SK-N-SH treated with all-trans-retinoic acid at 6 μM for 48 hours (cell line): ENCODE measurements around the gene STX5.
"Not testable (repeated sequence)": the region's sequence is repeated elsewhere in the genome, so short reads cannot be mapped to it uniquely, and the experiment has no call there.

Experiments used
- ATAC-seq: fragments of 200-7000 bp; cut with Tn5 transposase; 3 replicates; pipeline ENCODE4 v1.9.1; 2020; ENCODE audit warnings: mild to moderate bottlenecking, moderate library complexity
- ARNTL ChIP-seq: fragments of 450-650 bp; formaldehyde crosslinking; IDR thresholded peaks from 2 replicates; pipeline ENCODE4 v1.5.0; 2020; ENCODE audit warnings: low read depth, mild to moderate bottlenecking, moderate library complexity, borderline replicate concordance
- BACH2 ChIP-seq: fragments of 250-450 bp; sonication (Bioruptor Pico); IDR thresholded peaks from 2 replicates; pipeline ENCODE4 v1.9.0; 2021; ENCODE audit warnings: mild to moderate bottlenecking, borderline replicate concordance
- CSDC2 ChIP-seq: fragments of 250-450 bp; sonication (Bioruptor Pico); IDR thresholded peaks from 2 replicates; pipeline ENCODE4 v1.5.0; 2020; ENCODE audit warnings: mild to moderate bottlenecking, moderate library complexity
- ISL1 ChIP-seq: fragments of 250-450 bp; sonication (Bioruptor Pico); IDR thresholded peaks from 2 replicates; pipeline ENCODE4 v2.1.2; 2022; ENCODE audit warnings: mild to moderate bottlenecking, moderate library complexity
- RARB ChIP-seq: fragments of 250-450 bp; sonication (Bioruptor Pico); IDR thresholded peaks from 2 replicates; pipeline ENCODE4 v1.8.0; 2021; ENCODE audit warnings: mild to moderate bottlenecking, moderate library complexity
- SNAI2 ChIP-seq: fragments of 250-450 bp; sonication (Bioruptor Pico); IDR thresholded peaks from 2 replicates; pipeline ENCODE4 v1.5.0; 2020; ENCODE audit warnings: mild to moderate bottlenecking, moderate library complexity
- TCF4 ChIP-seq: fragments of 250-450 bp; sonication (Bioruptor Pico); IDR thresholded peaks from 2 replicates; pipeline ENCODE4 v1.8.0; 2021; ENCODE audit warnings: mild to moderate bottlenecking, moderate library complexity, borderline replicate concordance
- TOX ChIP-seq: fragments of 250-450 bp; sonication (Bioruptor Pico); IDR thresholded peaks from 2 replicates; pipeline ENCODE4 v1.8.0; 2021; ENCODE audit warnings: mild to moderate bottlenecking, moderate library complexity, borderline replicate concordance
- ZFP3 ChIP-seq: fragments of 250-450 bp; sonication (Bioruptor Pico); IDR thresholded peaks from 2 replicates; pipeline ENCODE4 v1.5.0; 2020; ENCODE audit warnings: mild to moderate bottlenecking, moderate library complexity
- ZFP30 ChIP-seq: fragments of 450-650 bp; formaldehyde crosslinking; IDR thresholded peaks from 2 replicates; pipeline ENCODE4 v1.5.0; 2022; ENCODE audit warnings: mild to moderate bottlenecking, moderate library complexity
- ZNF70 ChIP-seq: fragments of 450-650 bp; formaldehyde crosslinking; IDR thresholded peaks from 2 replicates; pipeline ENCODE4 v1.5.0; 2020; ENCODE audit warnings: mild to moderate bottlenecking, moderate library complexity
- TF ChIP-seq, protein P1 (sequence below): fragments of 250-450 bp; sonication (Bioruptor Pico); IDR thresholded peaks from 2 replicates; pipeline ENCODE4 v1.8.0; 2020; ENCODE audit warnings: mild to moderate bottlenecking, moderate library complexity, borderline replicate concordance
- TF ChIP-seq, protein P2 (sequence below): fragments of 250-450 bp; sonication (Bioruptor Pico); IDR thresholded peaks from 2 replicates; pipeline ENCODE4 v1.8.0; 2021; ENCODE audit warnings: low read depth, mild to moderate bottlenecking, moderate library complexity, borderline replicate concordance
- TF ChIP-seq, protein P3 (sequence below): fragments of 250-450 bp; sonication (Bioruptor Pico); IDR thresholded peaks from 2 replicates; pipeline ENCODE4 v1.5.0; 2020; ENCODE audit warnings: mild to moderate bottlenecking, moderate library complexity
- TF ChIP-seq, protein P4 (sequence below): fragments of 250-450 bp; sonication (Bioruptor Pico); IDR thresholded peaks from 2 replicates; pipeline ENCODE4 v1.5.1; 2021; ENCODE audit warnings: mild to moderate bottlenecking, moderate library complexity

STX5 gene

DNA sequence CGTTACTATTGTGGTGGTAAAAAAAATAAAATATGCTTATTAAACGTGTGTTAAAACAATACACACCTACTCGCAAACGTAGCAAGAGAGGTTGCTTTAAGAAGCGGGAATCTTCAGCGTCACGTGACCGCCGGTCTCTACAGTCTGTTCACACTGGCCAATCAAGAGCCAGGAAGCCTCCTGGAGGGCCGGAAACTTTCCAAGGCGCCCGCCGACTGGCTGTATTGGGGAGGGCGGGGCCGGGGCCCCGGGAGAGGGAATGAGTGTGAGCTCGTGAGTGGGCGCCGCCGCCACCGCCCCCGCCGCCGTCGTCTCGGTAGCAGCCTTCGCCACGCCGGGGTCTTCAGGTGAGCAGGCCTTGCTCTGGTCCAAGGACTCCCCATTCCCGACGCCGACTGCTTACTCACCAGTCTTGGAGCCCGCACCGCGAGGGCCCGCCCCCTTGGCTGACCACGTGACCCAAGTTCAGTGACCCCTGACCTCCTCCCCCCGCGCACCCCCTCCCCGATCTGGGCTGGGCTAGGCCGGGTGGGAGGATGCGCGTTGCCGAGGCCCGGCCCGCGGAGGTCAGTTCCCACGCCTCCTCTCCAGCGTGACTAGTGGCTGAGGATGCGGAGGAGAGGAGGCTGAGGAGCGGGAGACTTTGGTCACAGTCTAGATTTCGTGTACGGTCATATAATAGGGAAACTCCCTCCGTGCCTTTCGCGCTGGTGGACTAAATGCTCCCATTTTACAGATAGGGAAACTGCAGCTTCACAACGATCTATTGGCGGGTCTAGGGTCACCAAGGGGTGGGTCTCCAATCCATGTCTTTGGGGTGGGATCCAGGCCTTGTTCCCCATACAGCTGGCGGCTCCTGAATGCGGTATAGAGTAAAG is 60.5 kb downstream of the STX5 start, which contains the start of gene TAF6L:
TSS of gene TAF6L (plus strand) at position 253 of the 878 bp plus-strand sequence. CDS start 4,388 bp downstream, outside the sequence.
- peak; percentile 94 for ATAC-seq
- TF ChIP-seq TOX (CRISPR knock-in tag), result no peak
- TF ChIP-seq ZNF70 (CRISPR knock-in tag), result peak; percentile 11; the same call in 1 of the 2 replicates
- TF ChIP-seq, protein P1, sequence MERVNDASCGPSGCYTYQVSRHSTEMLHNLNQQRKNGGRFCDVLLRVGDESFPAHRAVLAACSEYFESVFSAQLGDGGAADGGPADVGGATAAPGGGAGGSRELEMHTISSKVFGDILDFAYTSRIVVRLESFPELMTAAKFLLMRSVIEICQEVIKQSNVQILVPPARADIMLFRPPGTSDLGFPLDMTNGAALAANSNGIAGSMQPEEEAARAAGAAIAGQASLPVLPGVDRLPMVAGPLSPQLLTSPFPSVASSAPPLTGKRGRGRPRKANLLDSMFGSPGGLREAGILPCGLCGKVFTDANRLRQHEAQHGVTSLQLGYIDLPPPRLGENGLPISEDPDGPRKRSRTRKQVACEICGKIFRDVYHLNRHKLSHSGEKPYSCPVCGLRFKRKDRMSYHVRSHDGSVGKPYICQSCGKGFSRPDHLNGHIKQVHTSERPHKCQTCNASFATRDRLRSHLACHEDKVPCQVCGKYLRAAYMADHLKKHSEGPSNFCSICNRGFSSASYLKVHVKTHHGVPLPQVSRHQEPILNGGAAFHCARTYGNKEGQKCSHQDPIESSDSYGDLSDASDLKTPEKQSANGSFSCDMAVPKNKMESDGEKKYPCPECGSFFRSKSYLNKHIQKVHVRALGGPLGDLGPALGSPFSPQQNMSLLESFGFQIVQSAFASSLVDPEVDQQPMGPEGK (CRISPR knock-in tag), result peak; percentile 89; the same call in 1 of the 2 replicates

DNA sequence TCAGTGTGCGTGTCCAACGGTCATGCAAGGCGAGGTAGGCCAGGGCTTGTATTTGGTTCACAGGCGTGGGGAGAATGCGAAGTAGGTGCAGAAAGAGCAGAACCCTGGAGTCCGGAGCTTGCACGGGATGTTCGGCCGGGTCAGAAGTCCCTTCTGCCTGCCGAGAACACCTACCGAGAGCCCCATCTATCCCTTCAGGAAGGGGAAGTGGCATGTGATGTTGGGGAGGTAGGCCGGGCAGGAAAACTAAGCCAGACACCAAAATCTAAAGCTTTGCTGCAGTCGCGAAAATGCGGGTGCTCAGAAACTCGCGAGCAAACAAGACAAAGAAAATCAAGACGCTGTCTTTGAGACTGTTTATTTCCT is 61.1 kb downstream of the STX5 start:
- ATAC-seq, result peak; percentile 21
- TF ChIP-seq ZFP30 (CRISPR knock-in tag), result no peak

DNA sequence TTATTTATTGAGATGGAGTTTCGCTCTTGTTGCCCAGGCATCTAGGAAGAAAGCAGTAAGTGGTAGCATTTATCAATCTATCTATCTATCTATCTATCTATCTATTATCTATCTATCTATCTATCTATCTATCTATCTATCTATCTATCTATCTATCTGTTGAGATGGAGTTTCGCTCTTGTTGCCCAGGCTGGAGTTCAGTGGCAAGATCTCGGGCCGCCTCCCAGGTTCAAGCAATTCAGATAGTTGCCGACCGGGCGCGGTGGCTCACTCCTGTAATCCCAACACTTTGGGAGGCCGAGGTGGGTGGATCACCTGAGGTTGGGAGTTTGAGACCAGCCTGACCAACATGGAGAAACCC is 71.0 kb downstream of the STX5 start:
- ATAC-seq, result not testable (repeated sequence)

DNA sequence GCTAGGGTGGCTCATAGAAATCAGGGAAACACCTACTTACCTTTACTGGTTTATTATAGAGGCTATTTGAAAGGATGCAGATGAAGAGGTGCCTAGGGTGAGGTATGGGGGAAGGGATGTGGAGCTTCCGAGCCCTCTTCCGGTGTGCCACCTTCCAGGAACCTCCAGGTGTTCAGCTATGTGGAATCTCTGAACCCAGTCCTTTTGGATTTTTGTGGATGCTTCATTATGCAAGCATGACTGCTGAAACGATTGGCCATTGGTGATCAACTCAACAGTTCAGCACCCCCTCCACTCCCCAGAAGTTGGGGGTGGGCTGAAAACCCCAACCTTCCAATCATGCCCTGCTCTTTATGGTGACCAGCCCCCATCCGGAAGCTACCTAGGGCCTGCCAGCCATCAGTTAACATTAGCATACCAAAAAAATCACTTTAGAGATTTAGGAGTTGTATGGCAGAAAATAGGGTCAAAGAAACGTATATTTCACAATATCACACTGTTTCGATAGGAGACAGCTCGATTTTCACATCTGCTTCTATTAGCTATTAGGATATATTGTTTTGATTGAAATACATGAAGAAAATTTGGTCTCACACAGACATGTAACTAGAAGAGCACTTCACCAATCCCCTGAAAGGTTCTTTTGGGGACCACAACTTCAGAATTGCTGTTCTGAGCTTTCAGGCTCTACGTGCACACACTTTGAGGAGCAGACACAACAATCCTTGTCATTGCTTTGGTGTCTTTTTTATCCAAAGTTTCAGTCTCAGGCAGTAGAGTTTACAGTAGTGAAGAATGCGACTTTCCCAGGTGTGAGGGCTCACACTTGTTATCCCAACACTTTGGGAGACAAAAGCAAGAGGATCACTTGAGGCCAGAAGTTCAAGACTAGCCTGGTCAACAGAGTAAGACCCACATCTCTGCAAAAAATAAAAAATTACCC is 73.7 kb downstream of the STX5 start:
- TF ChIP-seq BACH2 (CRISPR knock-in tag), result no peak
- no peak for TF ChIP-seq ISL1 (CRISPR knock-in tag)
- TF ChIP-seq RARB (CRISPR knock-in tag), result no peak
- TF ChIP-seq SNAI2 (CRISPR knock-in tag), result no peak
- TF ChIP-seq, protein P2, sequence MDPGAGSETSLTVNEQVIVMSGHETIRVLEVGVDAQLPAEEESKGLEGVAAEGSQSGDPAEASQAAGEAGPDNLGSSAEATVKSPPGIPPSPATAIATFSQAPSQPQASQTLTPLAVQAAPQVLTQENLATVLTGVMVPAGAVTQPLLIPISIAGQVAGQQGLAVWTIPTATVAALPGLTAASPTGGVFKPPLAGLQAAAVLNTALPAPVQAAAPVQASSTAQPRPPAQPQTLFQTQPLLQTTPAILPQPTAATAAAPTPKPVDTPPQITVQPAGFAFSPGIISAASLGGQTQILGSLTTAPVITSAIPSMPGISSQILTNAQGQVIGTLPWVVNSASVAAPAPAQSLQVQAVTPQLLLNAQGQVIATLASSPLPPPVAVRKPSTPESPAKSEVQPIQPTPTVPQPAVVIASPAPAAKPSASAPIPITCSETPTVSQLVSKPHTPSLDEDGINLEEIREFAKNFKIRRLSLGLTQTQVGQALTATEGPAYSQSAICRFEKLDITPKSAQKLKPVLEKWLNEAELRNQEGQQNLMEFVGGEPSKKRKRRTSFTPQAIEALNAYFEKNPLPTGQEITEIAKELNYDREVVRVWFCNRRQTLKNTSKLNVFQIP (CRISPR knock-in tag), result no peak
- TF ChIP-seq, protein P1 (CRISPR knock-in tag), result no peak
- no peak for TF ChIP-seq CSDC2 (CRISPR knock-in tag)
- TF ChIP-seq, protein P3, sequence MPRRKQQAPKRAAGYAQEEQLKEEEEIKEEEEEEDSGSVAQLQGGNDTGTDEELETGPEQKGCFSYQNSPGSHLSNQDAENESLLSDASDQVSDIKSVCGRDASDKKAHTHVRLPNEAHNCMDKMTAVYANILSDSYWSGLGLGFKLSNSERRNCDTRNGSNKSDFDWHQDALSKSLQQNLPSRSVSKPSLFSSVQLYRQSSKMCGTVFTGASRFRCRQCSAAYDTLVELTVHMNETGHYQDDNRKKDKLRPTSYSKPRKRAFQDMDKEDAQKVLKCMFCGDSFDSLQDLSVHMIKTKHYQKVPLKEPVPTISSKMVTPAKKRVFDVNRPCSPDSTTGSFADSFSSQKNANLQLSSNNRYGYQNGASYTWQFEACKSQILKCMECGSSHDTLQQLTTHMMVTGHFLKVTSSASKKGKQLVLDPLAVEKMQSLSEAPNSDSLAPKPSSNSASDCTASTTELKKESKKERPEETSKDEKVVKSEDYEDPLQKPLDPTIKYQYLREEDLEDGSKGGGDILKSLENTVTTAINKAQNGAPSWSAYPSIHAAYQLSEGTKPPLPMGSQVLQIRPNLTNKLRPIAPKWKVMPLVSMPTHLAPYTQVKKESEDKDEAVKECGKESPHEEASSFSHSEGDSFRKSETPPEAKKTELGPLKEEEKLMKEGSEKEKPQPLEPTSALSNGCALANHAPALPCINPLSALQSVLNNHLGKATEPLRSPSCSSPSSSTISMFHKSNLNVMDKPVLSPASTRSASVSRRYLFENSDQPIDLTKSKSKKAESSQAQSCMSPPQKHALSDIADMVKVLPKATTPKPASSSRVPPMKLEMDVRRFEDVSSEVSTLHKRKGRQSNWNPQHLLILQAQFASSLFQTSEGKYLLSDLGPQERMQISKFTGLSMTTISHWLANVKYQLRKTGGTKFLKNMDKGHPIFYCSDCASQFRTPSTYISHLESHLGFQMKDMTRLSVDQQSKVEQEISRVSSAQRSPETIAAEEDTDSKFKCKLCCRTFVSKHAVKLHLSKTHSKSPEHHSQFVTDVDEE, result no peak
- TF ChIP-seq TCF4, result no peak
- no peak for TF ChIP-seq ARNTL (CRISPR knock-in tag)
- no peak for TF ChIP-seq ZFP3 (CRISPR knock-in tag)
- TF ChIP-seq ZNF70 (CRISPR knock-in tag), result no peak
- TF ChIP-seq, protein P4, sequence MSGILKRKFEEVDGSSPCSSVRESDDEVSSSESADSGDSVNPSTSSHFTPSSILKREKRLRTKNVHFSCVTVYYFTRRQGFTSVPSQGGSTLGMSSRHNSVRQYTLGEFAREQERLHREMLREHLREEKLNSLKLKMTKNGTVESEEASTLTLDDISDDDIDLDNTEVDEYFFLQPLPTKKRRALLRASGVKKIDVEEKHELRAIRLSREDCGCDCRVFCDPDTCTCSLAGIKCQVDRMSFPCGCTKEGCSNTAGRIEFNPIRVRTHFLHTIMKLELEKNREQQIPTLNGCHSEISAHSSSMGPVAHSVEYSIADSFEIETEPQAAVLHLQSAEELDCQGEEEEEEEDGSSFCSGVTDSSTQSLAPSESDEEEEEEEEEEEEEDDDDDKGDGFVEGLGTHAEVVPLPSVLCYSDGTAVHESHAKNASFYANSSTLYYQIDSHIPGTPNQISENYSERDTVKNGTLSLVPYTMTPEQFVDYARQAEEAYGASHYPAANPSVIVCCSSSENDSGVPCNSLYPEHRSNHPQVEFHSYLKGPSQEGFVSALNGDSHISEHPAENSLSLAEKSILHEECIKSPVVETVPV, result no peak
- no peak for TF ChIP-seq ZFP30 (CRISPR knock-in tag)
- no peak for ATAC-seq
